ENCODE results near the gene SMYD3. TPM values are rescaled to one million over a fixed set of nuclear protein-coding genes. Genes with fewer than 3 reads are reported as not detected.

The SMYD3 gene
- total and polyA plus RNA-seq, 12 donors = 13.5 to 78.2 (median 26.8) TPM

DNA sequence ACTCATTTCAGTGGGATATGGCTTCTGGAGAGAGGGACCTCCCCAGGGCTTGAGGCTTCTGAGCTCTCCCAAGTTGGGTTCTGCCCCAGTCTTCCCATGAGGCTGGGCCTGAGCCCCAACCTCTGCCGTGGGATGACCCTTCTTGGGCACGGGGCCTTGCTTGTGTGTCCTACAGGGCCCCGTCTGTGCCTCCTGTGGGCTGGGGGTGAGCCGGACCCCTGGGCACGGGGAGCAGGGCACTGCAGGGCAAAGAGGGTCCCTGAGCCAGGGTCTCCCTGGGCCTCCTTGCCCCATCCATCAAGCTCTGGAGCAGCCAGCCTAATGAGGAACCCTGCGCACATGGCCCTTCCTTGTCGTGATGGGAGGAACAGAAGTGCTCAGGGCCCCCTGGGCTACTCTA, 5.2 kb upstream of the SMYD3 start:
- intact Hi-C loops (cut with DNase I) = no loop called here
- no peaks in the 10 kb centered on the region for H3K36me3 ChIP-seq (replicated peaks in 1 of 2)
- WGBS, 4 donors = 93 to 100% (median 95%) methylated on average over 1 to 7 of the region's 7 CpGs
- no peak for DNase-seq
- peaks cover 0 to 4% of the 10 kb centered on the region in 2 donors for H3K4me1 ChIP-seq (replicated peaks in 1 of 2)
- no peak overlapping the region for H3K27ac ChIP-seq
- TF ChIP-seq, protein P1, sequence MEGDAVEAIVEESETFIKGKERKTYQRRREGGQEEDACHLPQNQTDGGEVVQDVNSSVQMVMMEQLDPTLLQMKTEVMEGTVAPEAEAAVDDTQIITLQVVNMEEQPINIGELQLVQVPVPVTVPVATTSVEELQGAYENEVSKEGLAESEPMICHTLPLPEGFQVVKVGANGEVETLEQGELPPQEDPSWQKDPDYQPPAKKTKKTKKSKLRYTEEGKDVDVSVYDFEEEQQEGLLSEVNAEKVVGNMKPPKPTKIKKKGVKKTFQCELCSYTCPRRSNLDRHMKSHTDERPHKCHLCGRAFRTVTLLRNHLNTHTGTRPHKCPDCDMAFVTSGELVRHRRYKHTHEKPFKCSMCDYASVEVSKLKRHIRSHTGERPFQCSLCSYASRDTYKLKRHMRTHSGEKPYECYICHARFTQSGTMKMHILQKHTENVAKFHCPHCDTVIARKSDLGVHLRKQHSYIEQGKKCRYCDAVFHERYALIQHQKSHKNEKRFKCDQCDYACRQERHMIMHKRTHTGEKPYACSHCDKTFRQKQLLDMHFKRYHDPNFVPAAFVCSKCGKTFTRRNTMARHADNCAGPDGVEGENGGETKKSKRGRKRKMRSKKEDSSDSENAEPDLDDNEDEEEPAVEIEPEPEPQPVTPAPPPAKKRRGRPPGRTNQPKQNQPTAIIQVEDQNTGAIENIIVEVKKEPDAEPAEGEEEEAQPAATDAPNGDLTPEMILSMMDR (IDR thresholded peaks at IDR 0.05) = no peak
- TF ChIP-seq POLR2A (IDR thresholded peaks at IDR 0.05) = no peak
- H3K9me3 ChIP-seq (replicated peaks in 1 of 3) = peaks cover 0 to 8% (median 0%) of the 10 kb centered on the region in 3 donors
- H3K4me3 ChIP-seq = no peak overlapping the region
- H3K27me3 ChIP-seq = no peaks in the 10 kb centered on the region

DNA sequence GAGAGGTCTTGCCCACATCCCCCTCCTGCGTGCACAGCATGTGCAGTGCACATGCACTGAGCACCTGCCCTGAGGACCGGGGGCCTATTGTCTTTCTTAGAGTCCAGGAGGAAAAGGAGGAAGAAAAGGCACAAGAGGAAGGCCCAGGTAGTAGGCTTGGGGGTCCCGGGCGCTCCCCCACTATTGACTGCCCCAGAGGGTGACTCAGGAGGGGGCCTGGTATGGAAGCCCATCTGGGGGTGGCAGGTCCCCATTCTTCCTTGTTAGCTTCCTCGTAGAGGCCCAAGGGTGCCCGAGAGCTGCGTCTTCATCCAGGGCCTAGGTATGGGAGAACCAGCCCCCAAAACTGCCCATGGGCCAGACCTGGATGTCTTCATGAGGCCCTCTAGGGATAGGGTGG, 4.1 kb upstream of the SMYD3 start:
- TF ChIP-seq POLR2A (IDR thresholded peaks at IDR 0.05) = no peak
- TF ChIP-seq, protein P1 (IDR thresholded peaks at IDR 0.05) = no peak
- H3K27ac ChIP-seq = no peak overlapping the region
- H3K36me3 ChIP-seq (replicated peaks in 1 of 2) = no peaks in the 10 kb centered on the region
- intact Hi-C loops (cut with DNase I) = no loop called here
- H3K27me3 ChIP-seq = no peaks in the 10 kb centered on the region
- peak in 1 of 7 donors; percentile 35 for DNase-seq
- H3K9me3 ChIP-seq (replicated peaks in 1 of 3) = peaks cover 0 to 8% (median 0%) of the 10 kb centered on the region in 3 donors
- H3K4me3 ChIP-seq = no peak overlapping the region
- 90 to 96% (median 96%) methylated on average over 6 to 7 of the region's 7 CpGs for WGBS, 4 donors
- H3K4me1 ChIP-seq (replicated peaks in 1 of 2) = peaks cover 0 to 7% of the 10 kb centered on the region in 2 donors

DNA sequence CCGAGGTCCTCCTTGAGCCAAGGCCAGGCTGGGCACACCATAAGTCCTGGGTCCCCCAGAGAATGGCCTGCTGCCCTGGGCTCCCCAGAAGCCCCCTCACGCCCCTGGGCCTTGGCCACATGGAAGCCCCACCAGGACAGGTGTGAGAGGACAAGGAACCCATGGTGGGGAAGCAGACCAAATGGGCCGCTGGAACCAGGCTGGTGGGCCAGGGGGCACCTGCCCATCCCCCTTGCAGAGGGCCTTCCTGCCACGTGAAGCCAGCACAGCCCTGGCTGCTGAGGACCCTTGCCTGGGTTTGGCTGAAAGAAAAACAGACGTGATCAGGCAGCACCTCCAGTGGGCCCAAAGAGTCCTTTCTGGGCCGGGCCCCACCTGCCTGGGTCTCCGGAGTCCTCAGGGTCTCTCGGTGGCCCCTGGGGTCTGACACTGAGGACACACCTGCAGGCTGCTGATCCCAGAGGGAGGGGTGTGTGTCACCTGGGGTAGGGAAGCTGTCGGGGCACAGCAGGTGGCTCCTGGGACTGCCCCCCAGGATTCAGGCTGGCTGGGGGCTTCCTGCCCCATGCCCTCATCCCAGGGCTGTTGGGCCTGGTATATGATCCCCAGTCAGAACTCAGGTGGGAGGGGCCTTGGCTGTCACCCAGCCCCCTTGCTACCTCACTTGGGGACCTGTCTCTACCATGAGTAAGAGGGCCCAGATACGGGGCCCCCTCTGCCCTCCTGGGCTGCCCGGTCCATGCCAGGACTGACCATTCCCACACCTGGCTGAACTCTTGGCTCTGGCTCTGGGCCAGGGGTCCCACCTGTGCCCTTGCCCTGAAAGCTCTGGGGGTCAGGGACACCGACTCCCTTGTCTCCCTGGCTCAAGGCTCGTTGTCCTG, 3.3 kb upstream of the SMYD3 start:
- DNase-seq = peak in 1 of 7 donors; percentile 43
- no peak for TF ChIP-seq POLR2A (IDR thresholded peaks at IDR 0.05)
- TF ChIP-seq, protein P1 (IDR thresholded peaks at IDR 0.05) = no peak
- H3K36me3 ChIP-seq (replicated peaks in 1 of 2) = no peaks in the 10 kb centered on the region
- no peak overlapping the region for H3K27ac ChIP-seq
- H3K4me1 ChIP-seq (replicated peaks in 1 of 2) = peaks cover 0 to 9% of the 10 kb centered on the region in 2 donors
- peaks cover 0 to 4% (median 0%) of the 10 kb centered on the region in 3 donors for H3K9me3 ChIP-seq (replicated peaks in 1 of 3)
- H3K27me3 ChIP-seq = no peaks in the 10 kb centered on the region
- intact Hi-C loops (cut with DNase I) = no loop called here
- H3K4me3 ChIP-seq = no peak overlapping the region
- WGBS, 4 donors = 77 to 89% (median 86%) methylated on average over 6 to 13 of the region's 13 CpGs

DNA sequence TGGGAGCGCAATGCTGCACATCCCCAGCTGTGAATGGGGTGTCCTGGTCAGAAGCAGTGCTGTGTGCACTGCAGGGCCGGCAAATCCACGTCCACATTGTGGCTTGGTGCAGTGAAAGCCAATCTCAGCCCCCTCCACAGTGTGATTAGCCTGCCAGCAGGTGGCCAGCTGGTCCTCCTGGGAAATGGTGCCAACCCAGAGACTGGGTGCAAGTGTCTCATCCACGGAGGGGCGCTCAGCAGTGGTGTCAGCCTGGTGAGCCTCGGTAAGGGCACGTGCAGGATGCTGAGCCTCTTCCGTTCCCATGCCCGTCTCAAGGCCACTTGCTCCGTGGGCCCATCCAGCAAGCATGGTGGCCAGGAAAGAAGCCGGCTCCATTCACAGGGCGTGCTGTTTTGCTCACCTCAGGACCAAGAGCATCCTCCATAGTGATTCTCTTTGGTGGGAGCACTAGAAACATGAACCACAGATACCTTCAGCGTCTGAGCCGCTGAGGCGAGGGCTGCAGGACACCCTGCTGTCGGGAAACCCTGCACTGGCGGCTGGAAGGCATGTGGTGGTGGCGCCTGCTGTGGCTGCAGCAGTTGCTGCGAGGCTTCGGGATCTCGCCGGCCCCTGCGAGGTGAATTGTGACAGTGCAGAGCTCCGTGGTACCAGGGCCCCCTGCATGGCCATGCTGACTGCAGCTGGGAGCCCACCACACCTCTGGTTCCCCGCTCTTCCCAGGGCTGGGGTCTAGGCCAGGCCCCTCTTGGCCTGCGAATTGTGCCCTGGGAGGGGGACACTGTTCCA, 2.0 kb upstream of the SMYD3 start:
- Histone ChIP-seq H3K4me1 (replicated peaks in 1 of 2) (peaks cover 0 to 9% of the 10 kb centered on the region in 2 donors), H3K9me3 (replicated peaks in 1 of 3) (no peaks in the 10 kb centered on the region), H3K4me3 (no peak overlapping the region), H3K27ac (no peak overlapping the region), H3K36me3 (replicated peaks in 1 of 2) (no peaks in the 10 kb centered on the region), H3K27me3 (no peaks in the 10 kb centered on the region)
- TF ChIP-seq, protein P1 (IDR thresholded peaks at IDR 0.05) = no peak
- TF ChIP-seq POLR2A (IDR thresholded peaks at IDR 0.05) = no peak
- 88 to 95% (median 92%) methylated on average over 4 to 26 of the region's 26 CpGs for WGBS, 4 donors
- intact Hi-C loops (cut with DNase I) = loop anchor here (5.0 to 10.0 kb wide), 2 partner anchors 176 to 188 kb away; no protein-coding TSS in a partner anchor
- peak in 1 of 7 donors; percentile 34 for DNase-seq

Data from adrenal gland (tissue), 12 donors.